Upper lobe of right lung (tissue), 1 donor: ENCODE data around the gene IL1RAPL1. TPM values are rescaled to one million over a fixed set of nuclear protein-coding genes. Genes with fewer than 3 reads are reported as not detected.

ENCODE experiments used
- ATAC-seq: fragments of 200-7000 bp; cut with Tn5 transposase; one replicate; pipeline ENCODE4 v1.9.1; 2020; ENCODE audit warnings: mild to moderate bottlenecking, moderate library complexity
- DNase-seq: peaks from one replicate; pipeline ENCODE4 v3.0.0-alpha.2; 2020
- H3K27ac ChIP-seq: fragments of 200-600 bp; one replicate; pipeline ENCODE4 v1.8.0; 2022
- H3K27me3 ChIP-seq: fragments of 200-600 bp; one replicate; pipeline ENCODE4 v1.8.0; 2022; ENCODE audit warnings: mild to moderate bottlenecking
- H3K36me3 ChIP-seq: fragments of 200-600 bp; one replicate; pipeline ENCODE4 v1.8.0; 2022
- H3K4me1 ChIP-seq: fragments of 200-600 bp; one replicate; pipeline ENCODE4 v1.8.0; 2022
- H3K4me3 ChIP-seq: fragments of 200-600 bp; one replicate; pipeline ENCODE4 v1.8.0; 2022; ENCODE audit warnings: mild to moderate bottlenecking
- H3K9me3 ChIP-seq: fragments of 200-600 bp; one replicate; pipeline ENCODE4 v1.8.0; 2022
- CTCF ChIP-seq: fragments of 200-600 bp; IDR thresholded peaks from one replicate; pipeline ENCODE4 v1.8.0; 2022; ENCODE audit warnings: antibody characterized with exemption
- intact Hi-C: fragments of 100-400 bp; cut with DNase I; formaldehyde crosslinking; loops from one replicate; pipeline ENCODE4 v1.11.0; 2022
- total RNA-seq: library from RNA; stranded (reverse); fragmentation: NEBNext Ultra II Directional; extraction: Animal tissue kit (Norgen Biotek cat#: 25700); gene quantifications from one replicate; pipeline ENCODE4 v1.2.1, GENCODE V29; 2021
- donor health status: DM: no; HTN: yes; CAD: no; lungs with severe emphysema.

The IL1RAPL1 gene
- total RNA-seq, 1 donor from 2014 or later: not detected

GRCh38 chrX:29468911-29469494, 881.8 kb downstream of the IL1RAPL1 start:
- no peak for ATAC-seq
- Histone ChIP-seq H3K4me3 (no peak overlapping the region), H3K27me3 (no peaks in the 10 kb centered on the region), H3K9me3 (no peaks in the 10 kb centered on the region), H3K36me3 (no peaks in the 10 kb centered on the region), H3K4me1 (no peaks in the 10 kb centered on the region), H3K27ac (no peak overlapping the region)
- intact Hi-C loops: no loop called here
- TF ChIP-seq CTCF: no peak
- DNase-seq: no peak

GRCh38 chrX:29470030-29470429, 882.8 kb downstream of the IL1RAPL1 start:
- H3K9me3 ChIP-seq: no peaks in the 10 kb centered on the region

DNA sequence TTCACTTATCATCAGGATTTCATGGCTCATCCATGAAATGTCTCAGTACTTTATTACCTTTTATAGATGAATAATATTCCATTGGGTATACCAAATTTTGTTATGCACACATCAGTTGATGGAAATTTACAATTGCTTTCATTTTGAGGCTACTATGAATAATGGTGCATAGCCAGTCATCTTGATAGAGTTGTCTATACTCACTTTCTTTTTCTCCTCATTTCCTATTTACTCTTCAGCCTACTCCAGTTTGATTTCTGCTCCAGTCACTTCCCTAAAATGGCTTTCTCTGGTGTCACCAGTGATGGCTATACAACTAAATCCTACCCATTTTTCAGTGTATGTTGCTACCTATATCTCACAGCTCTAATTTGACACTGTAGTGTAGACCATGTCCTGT, 884.6 kb downstream of the IL1RAPL1 start:
- DNase-seq: no peak
- H3K36me3 ChIP-seq: no peaks in the 10 kb centered on the region
- H3K4me3 ChIP-seq: no peak overlapping the region
- H3K27me3 ChIP-seq: no peaks in the 10 kb centered on the region
- intact Hi-C loops: no loop called here
- no peaks in the 10 kb centered on the region for H3K4me1 ChIP-seq
- no peak for TF ChIP-seq CTCF
- ATAC-seq: no peak
- no peaks in the 10 kb centered on the region for H3K9me3 ChIP-seq
- H3K27ac ChIP-seq: no peak overlapping the region

More at GRCh38 chrX:29470030-29470429, 882.8 kb downstream of the IL1RAPL1 start:
- TF ChIP-seq CTCF: no peak
- no peak overlapping the region for H3K27ac ChIP-seq
- intact Hi-C loops: no loop called here
- H3K4me3 ChIP-seq: no peak overlapping the region
- ATAC-seq: no peak
- no peaks in the 10 kb centered on the region for H3K36me3 ChIP-seq
- H3K4me1 ChIP-seq: no peaks in the 10 kb centered on the region
- H3K27me3 ChIP-seq: no peaks in the 10 kb centered on the region
- no peak for DNase-seq

DNA sequence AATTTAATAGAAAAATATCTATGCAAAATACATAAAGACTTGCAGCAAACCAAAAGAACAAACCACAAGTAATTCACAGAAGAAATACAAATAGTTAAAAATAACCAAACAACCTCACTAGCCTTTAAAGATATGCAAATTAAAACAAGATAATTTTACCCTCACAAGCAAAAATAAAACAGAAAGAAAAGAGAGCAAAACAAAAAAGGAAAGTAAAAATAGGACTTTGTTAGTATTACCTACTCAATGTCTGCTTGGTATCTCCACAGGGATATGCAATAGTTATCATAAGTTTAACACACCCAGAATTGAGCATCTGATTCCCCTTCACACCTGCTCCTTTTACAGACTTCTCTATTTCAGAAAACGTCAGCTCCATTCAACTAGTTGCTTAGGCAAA, 890.6 kb downstream of the IL1RAPL1 start:
- intact Hi-C loops: no loop called here
- Histone ChIP-seq H3K4me1 (no peaks in the 10 kb centered on the region), H3K36me3 (no peaks in the 10 kb centered on the region), H3K27me3 (no peaks in the 10 kb centered on the region), H3K27ac (no peak overlapping the region), H3K9me3 (no peaks in the 10 kb centered on the region), H3K4me3 (no peak overlapping the region)
- TF ChIP-seq CTCF: no peak
- DNase-seq (no peak), ATAC-seq (no peak)

GRCh38 chrX:29478336-29479069, 891.3 kb downstream of the IL1RAPL1 start:
- no peak for DNase-seq
- peak; percentile 83 for ATAC-seq
- Histone ChIP-seq H3K4me1 (no peaks in the 10 kb centered on the region), H3K27ac (no peak overlapping the region), H3K36me3 (no peaks in the 10 kb centered on the region), H3K9me3 (no peaks in the 10 kb centered on the region), H3K27me3 (no peaks in the 10 kb centered on the region), H3K4me3 (no peak overlapping the region)
- peak; percentile 49 for TF ChIP-seq CTCF
- intact Hi-C loops: no loop called here
